NT2/D1 (cell line): ENCODE measurements around the gene ATM.

Experiments used
- SUZ12 ChIP-seq: IDR thresholded peaks from 2 replicates; pipeline ENCODE4 v1.6.1; 2011; ENCODE audit not compliant: insufficient read length, insufficient read depth; ENCODE audit errors: extremely low read depth
- YY1 ChIP-seq: IDR thresholded peaks from 2 replicates; pipeline ENCODE4 v1.6.1; 2011; ENCODE audit not compliant: insufficient read length, insufficient read depth

GRCh38 chr11:108405706-108406105, 182.8 kb downstream of the ATM start:
- TF ChIP-seq YY1 (no peak), SUZ12 (no peak)
